GM23338 (cell line): ENCODE data around the gene PVR. TPM values are rescaled to one million over a fixed set of nuclear protein-coding genes. Genes with fewer than 3 reads are reported as not detected.

Experiments
- ATAC-seq: fragments of 200-7000 bp; cut with Tn5 transposase; 3 replicates; pipeline ENCODE4 v1.9.1; 2020
- DNase-seq: peaks from one replicate; pipeline ENCODE4 v3.0.0-alpha.2; 2015; ENCODE audit warnings: low spot score
- H2AFZ ChIP-seq: fragments of 200-600 bp; sonication (generic); 2 replicates; pipeline ENCODE4 v1.8.0; 2016; ENCODE audit warnings: antibody characterized with exemption, mild to moderate bottlenecking, moderate library complexity
- H3F3A ChIP-seq: fragments of 200-600 bp; sonication (generic); replicated peaks from 2 replicates; pipeline ENCODE4 v1.8.0; 2017; ENCODE audit warnings: antibody characterized with exemption, mixed run types, low read depth
- H3K27ac ChIP-seq: fragments of 200-600 bp; sonication (generic); 2 replicates; pipeline ENCODE4 v1.6.1; 2016; ENCODE audit warnings: low read depth
- H3K27me3 ChIP-seq: fragments of 200-600 bp; sonication (generic); 2 replicates; pipeline ENCODE4 v1.8.0; 2016; ENCODE audit warnings: mild to moderate bottlenecking, mixed run types, moderate library complexity; ENCODE audit not compliant: insufficient read depth
- H3K36me3 ChIP-seq: fragments of 200-600 bp; sonication (generic); 2 replicates; pipeline ENCODE4 v1.8.0; 2016; ENCODE audit warnings: mild to moderate bottlenecking; ENCODE audit not compliant: insufficient read depth
- H3K4me1 ChIP-seq: fragments of 200-600 bp; sonication (generic); 2 replicates; pipeline ENCODE4 v1.8.0; 2016; ENCODE audit warnings: mild to moderate bottlenecking, moderate library complexity; ENCODE audit not compliant: insufficient read depth
- H3K4me2 ChIP-seq: fragments of 200-600 bp; sonication (generic); 2 replicates; pipeline ENCODE4 v1.7.1; 2017; ENCODE audit warnings: mixed run types
- H3K4me3 ChIP-seq: fragments of 200-600 bp; sonication (generic); 2 replicates; pipeline ENCODE4 v1.6.1; 2016; ENCODE audit warnings: mixed run types
- H3K79me2 ChIP-seq: fragments of 200-600 bp; sonication (generic); replicated peaks from 2 replicates; pipeline ENCODE4 v1.8.0; 2017; ENCODE audit warnings: mild to moderate bottlenecking; ENCODE audit not compliant: insufficient read depth
- H3K9me2 ChIP-seq: fragments of 200-600 bp; sonication (generic); 2 replicates; pipeline ENCODE4 v1.8.0; 2017; ENCODE audit not compliant: insufficient read depth
- H4K20me1 ChIP-seq: fragments of 200-600 bp; sonication (generic); replicated peaks from 2 replicates; pipeline ENCODE4 v1.8.0; 2017; ENCODE audit warnings: mild to moderate bottlenecking; ENCODE audit not compliant: insufficient read depth
- H3K27ac Mint-ChIP-seq: 2 replicates; pipeline ENCODE4 v1.8.0; 2020; ENCODE audit warnings: inconsistent platforms, mild to moderate bottlenecking, moderate library complexity, mixed read lengths
- H3K27me3 Mint-ChIP-seq: 3 replicates; pipeline ENCODE4 v1.8.0; 2022; ENCODE audit warnings: low read depth, mild to moderate bottlenecking, moderate library complexity, mixed read lengths, inconsistent platforms; ENCODE audit not compliant: insufficient read depth, poor library complexity
- H3K36me3 Mint-ChIP-seq: 3 replicates; pipeline ENCODE4 v1.8.0; 2021; ENCODE audit warnings: low read depth, mild to moderate bottlenecking, inconsistent platforms, moderate library complexity, mixed read lengths
- H3K4me1 Mint-ChIP-seq: 3 replicates; pipeline ENCODE4 v1.8.0; 2020; ENCODE audit warnings: mild to moderate bottlenecking, inconsistent platforms, mixed read lengths
- H3K4me3 Mint-ChIP-seq: 3 replicates; pipeline ENCODE4 v1.8.0; 2021; ENCODE audit warnings: moderate library complexity, mild to moderate bottlenecking, inconsistent platforms, mixed read lengths
- H3K9me3 Mint-ChIP-seq: 3 replicates; pipeline ENCODE4 v1.8.0; 2020; ENCODE audit warnings: moderate library complexity, mild to moderate bottlenecking, inconsistent platforms, mixed read lengths
- CTCF ChIP-seq, 2 experiments: fragments of 200-600 bp in 1 of 2; sonication (generic) in 1 of 2; conservative IDR thresholded peaks; 2 replicates each; pipeline versions ENCODE4 v1.5.1 to v1.6.1; 2016 to 2017; ENCODE audit warnings: antibody characterized with exemption in 2 of 2, low read depth in 2 of 2, mild to moderate bottlenecking in 2 of 2, moderate library complexity in 1 of 2
- ETS1 ChIP-seq: IDR thresholded peaks from 2 replicates; pipeline ENCODE4 v1.6.1; 2016; ENCODE audit warnings: antibody characterized with exemption
- JUNB ChIP-seq: IDR thresholded peaks from one replicate; pipeline ENCODE4 v1.6.1; 2016; ENCODE audit warnings: antibody characterized with exemption; ENCODE audit not compliant: unreplicated experiment
- POLR2AphosphoS5 ChIP-seq: IDR thresholded peaks from 2 replicates; pipeline ENCODE4 v1.6.1; 2016; ENCODE audit warnings: antibody characterized with exemption, low read depth
- ZNF462 ChIP-seq: fragments of 250-450 bp; sonication (Bioruptor Pico); IDR thresholded peaks from 2 replicates; pipeline ENCODE4 v1.5.0; 2020; ENCODE audit warnings: mild to moderate bottlenecking, moderate library complexity
- polyA plus RNA-seq: library from polyadenylated mRNA; unstranded; fragments of >200 nt; fragmentation: Nextera tagmentation; extraction: Ambion mirVana; gene quantifications from 2 replicates; pipeline ENCODE4 v1.2.1, GENCODE V29; 2016
- total RNA-seq: library from RNA; depleted of rRNA; stranded (reverse); fragments of >200 nt; shearing (Covaris generic); gene quantifications from 2 replicates; pipeline ENCODE4 v1.2.3, GENCODE V29; 2014

PVR gene
- total and polyA plus RNA-seq, 2 experiments from 2014 or later, result 4.8 to 19.0 TPM

- TF ChIP-seq ZNF462 (CRISPR knock-in tag) (no peak), ETS1 (no peak), JUNB (no peak), CTCF (conservative IDR thresholded peaks at IDR 0.05; ENCODE audit: low read depth in 2 of 2) (no peak), POLR2AphosphoS5 (no peak)
These were observed 63.0 kb downstream of the PVR start (continued) for GRCh38 chr19:44706506-44707236.

GRCh38 chr19:44707794-44708193 lies 64.1 kb downstream of the PVR start:
- H3K36me3 ChIP-seq, result no peaks in the 10 kb centered on the region
- no peaks in the 10 kb centered on the region; the same call in 2 of the 3 replicates for H3K9me3 Mint-ChIP-seq
- H3K36me3 Mint-ChIP-seq, result no peaks in the 10 kb centered on the region; the same call in 2 of the 3 replicates
- H3K27ac Mint-ChIP-seq, result no peak overlapping the region
- H3K4me3 ChIP-seq, result no peak overlapping the region
- H3K27me3 ChIP-seq, result no peaks in the 10 kb centered on the region
- DNase-seq (no peak), ATAC-seq (no peak)
- H3K79me2 ChIP-seq, result no peaks in the 10 kb centered on the region
- H3K4me3 Mint-ChIP-seq, result no peak overlapping the region
- H3K4me1 ChIP-seq, result no peaks in the 10 kb centered on the region
- no peaks in the 10 kb centered on the region; the same call in 1 of the 2 replicates for H4K20me1 ChIP-seq
- H2AFZ ChIP-seq, result no peak overlapping the region
- H3K9me2 ChIP-seq, result no peaks in the 10 kb centered on the region
- H3K4me1 Mint-ChIP-seq, result no peaks in the 10 kb centered on the region
- H3F3A ChIP-seq, result no peaks in the 10 kb centered on the region
- no peak overlapping the region for H3K4me2 ChIP-seq
- peaks cover 6% of the 10 kb centered on the region for H3K27me3 Mint-ChIP-seq
- H3K27ac ChIP-seq, result no peak overlapping the region
- no peak for TF ChIP-seq ZNF462 (CRISPR knock-in tag)
